Measurements from ENCODE around the gene SIGLEC12. TPM values are rescaled to one million over a fixed set of nuclear protein-coding genes. Genes with fewer than 3 reads are reported as not detected.

SIGLEC12 gene
- total and polyA plus RNA-seq, 9 of the 15 experiments (the other 6 are each of a cell fraction or from before 2014, with no cell fraction given): 0.08 to 1.3 (median 0.54) TPM

DNA sequence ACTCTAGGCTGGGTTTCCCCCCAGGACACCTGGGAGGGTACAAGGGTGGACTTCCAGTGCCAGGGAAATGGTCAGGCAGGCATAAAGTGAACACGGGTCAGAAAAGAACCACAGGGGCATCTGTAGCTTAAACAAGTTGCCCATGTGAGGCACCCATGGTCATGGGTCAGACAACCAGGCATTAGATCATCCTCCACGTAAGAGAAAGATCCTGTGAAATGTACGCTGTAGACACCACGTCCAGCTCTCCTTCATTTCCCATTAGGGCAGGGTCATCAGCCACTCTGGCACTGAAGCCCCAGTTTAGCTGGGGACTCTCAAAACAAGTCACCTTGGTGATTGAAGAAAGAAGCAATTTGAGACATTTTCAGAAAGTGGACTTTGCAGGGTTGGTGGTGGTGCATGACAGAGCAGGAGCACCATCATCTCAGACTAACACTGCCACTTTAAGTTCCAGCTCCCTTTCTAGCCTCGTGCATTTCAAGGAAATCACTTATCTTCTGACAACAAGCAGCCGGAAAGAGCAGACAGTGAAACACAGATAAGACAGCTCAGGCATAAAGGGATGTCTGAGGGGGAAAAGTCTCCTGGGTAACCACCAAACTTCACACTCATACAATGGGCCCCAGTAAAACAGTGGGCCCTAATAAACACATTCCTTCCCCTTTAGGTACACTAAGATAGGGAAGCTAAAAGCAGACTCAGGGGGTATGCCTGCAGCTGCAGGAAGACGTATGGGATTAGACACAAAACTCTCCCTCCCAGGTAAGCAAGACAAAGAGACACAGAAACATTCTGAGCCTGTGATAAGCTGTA lies 46.0 kb upstream of the SIGLEC12 start (continued):
- TF ChIP-seq HEY1 (CRISPR knock-in tag; IDR thresholded peaks at IDR 0.05; ENCODE audit: borderline replicate concordance) (0 out of 2 replicates have a peak, but pooled peaks have one; percentile 67), CBFA2T2 (conservative IDR thresholded peaks at IDR 0.05) (peak; percentile 98), RFX1 (IDR thresholded peaks at IDR 0.05) (peak; percentile 82), SIX5 (IDR thresholded peaks at IDR 0.05; ENCODE audit: borderline replicate concordance in 1 of 2, insufficient read depth in 1 of 2, low read depth in 1 of 2, low read length in 2 of 2) (no peak), ZNF280B (CRISPR knock-in tag; IDR thresholded peaks at IDR 0.05) (no peak), FUS (optimal IDR thresholded peaks at IDR 0.05; ENCODE audit: low read depth, low read length) (no peak), KDM2B (CRISPR knock-in tag; IDR thresholded peaks at IDR 0.05) (no peak), NBN (IDR thresholded peaks at IDR 0.05; ENCODE audit: low read depth) (peak; percentile 87; the same call in 1 of the 2 replicates), HSF4 (CRISPR knock-in tag; IDR thresholded peaks at IDR 0.05; ENCODE audit: borderline replicate concordance) (no peak), PPARD (CRISPR knock-in tag; IDR thresholded peaks at IDR 0.05) (no peak), ZNF668 (CRISPR knock-in tag; IDR thresholded peaks at IDR 0.05) (no peak), U2AF2 (optimal IDR thresholded peaks at IDR 0.05; ENCODE audit: low read depth, low read length) (no peak), ZNF253 (CRISPR knock-in tag; conservative IDR thresholded peaks at IDR 0.05) (no peak), BCOR (IDR thresholded peaks at IDR 0.05) (peak; percentile 68; the same call in 1 of the 2 replicates), NUFIP1 (IDR thresholded peaks at IDR 0.05; ENCODE audit: partially characterized antibody) (no peak), ZC3H11A (IDR thresholded peaks at IDR 0.05; ENCODE audit: low read depth, low read length) (no peak), AFF4 (CRISPR knock-in tag; IDR thresholded peaks at IDR 0.05) (no peak; the same call in 1 of the 2 replicates), SETDB1 (IDR thresholded peaks at IDR 0.05; ENCODE audit: low read length) (no peak), HMG20B (CRISPR knock-in tag; IDR thresholded peaks at IDR 0.05) (no peak), LARP7 (IDR thresholded peaks at IDR 0.05) (no peak), STAT5A (IDR thresholded peaks at IDR 0.05; ENCODE audit: borderline replicate concordance, low read length) (peak; percentile 99), FOS (IDR thresholded peaks at IDR 0.05; ENCODE audit: extremely low read depth, insufficient read length) (no peak), ZNF76 (CRISPR knock-in tag; IDR thresholded peaks at IDR 0.05; ENCODE audit: borderline replicate concordance) (peak; percentile 44; the same call in 1 of the 2 replicates)
- TF ChIP-seq, protein P1, sequence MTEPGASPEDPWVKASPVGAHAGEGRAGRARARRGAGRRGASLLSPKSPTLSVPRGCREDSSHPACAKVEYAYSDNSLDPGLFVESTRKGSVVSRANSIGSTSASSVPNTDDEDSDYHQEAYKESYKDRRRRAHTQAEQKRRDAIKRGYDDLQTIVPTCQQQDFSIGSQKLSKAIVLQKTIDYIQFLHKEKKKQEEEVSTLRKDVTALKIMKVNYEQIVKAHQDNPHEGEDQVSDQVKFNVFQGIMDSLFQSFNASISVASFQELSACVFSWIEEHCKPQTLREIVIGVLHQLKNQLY (CRISPR knock-in tag; conservative IDR thresholded peaks at IDR 0.05): no peak

All from K562 (cell line).